OCI-LY1 (cell line): ENCODE measurements around the gene UTP25.

Source experiments
- H2AFZ ChIP-seq: fragments of 200-600 bp; sonication (generic), shearing (Covaris generic); 2 replicates; pipeline ENCODE4 v1.6.0; 2014; ENCODE audit warnings: antibody characterized with exemption, mild to moderate bottlenecking, low read length
- H3F3A ChIP-seq: fragments of 200-600 bp; sonication (generic), shearing (Covaris generic); 2 replicates; pipeline ENCODE4 v1.6.0; 2014; ENCODE audit warnings: mild to moderate bottlenecking, antibody characterized with exemption, low read length, moderate library complexity; ENCODE audit not compliant: insufficient read depth
- H3K27ac ChIP-seq: fragments of 200-600 bp; sonication (generic); 2 replicates; pipeline ENCODE4 v1.5.1; 2014; ENCODE audit warnings: low read length, mixed run types, mild to moderate bottlenecking, low read depth; ENCODE audit not compliant: poor library complexity, severe bottlenecking
- H3K27me3 ChIP-seq: fragments of 200-600 bp; sonication (generic); 2 replicates; pipeline ENCODE4 v1.6.0; 2014; ENCODE audit warnings: antibody characterized with exemption, mild to moderate bottlenecking, low read length, moderate library complexity; ENCODE audit not compliant: insufficient read depth
- H3K36me3 ChIP-seq: fragments of 200-600 bp; sonication (generic); 2 replicates; pipeline ENCODE4 v1.6.1; 2014; ENCODE audit warnings: mild to moderate bottlenecking, antibody characterized with exemption, low read length, moderate library complexity, mixed read lengths; ENCODE audit not compliant: insufficient read depth
- H3K4me1 ChIP-seq: fragments of 200-600 bp; sonication (generic); 2 replicates; pipeline ENCODE4 v1.5.1; 2014; ENCODE audit warnings: mild to moderate bottlenecking, low read length, moderate library complexity; ENCODE audit not compliant: insufficient read depth, severe bottlenecking
- H3K4me2 ChIP-seq: fragments of 200-600 bp; sonication (generic), shearing (Covaris generic); 2 replicates; pipeline ENCODE4 v1.6.1; 2014; ENCODE audit warnings: low read length
- H3K4me3 ChIP-seq: fragments of 200-600 bp; sonication (generic); 2 replicates; pipeline ENCODE4 v1.5.1; 2014; ENCODE audit warnings: low read length, low read depth, mild to moderate bottlenecking, mixed read lengths; ENCODE audit not compliant: poor library complexity, severe bottlenecking
- H3K79me2 ChIP-seq: fragments of 200-600 bp; shearing (Covaris generic); 2 replicates; pipeline ENCODE4 v1.6.1; 2016; ENCODE audit warnings: mixed run types, low read length, mixed read lengths; ENCODE audit not compliant: insufficient read depth
- H3K9ac ChIP-seq: fragments of 200-600 bp; sonication (generic), shearing (Covaris generic); 2 replicates; pipeline ENCODE4 v1.6.1; 2014; ENCODE audit warnings: mild to moderate bottlenecking, low read length, mixed read lengths
- H3K9me2 ChIP-seq: fragments of 200-600 bp; sonication (generic), shearing (Covaris generic); 2 replicates; pipeline ENCODE4 v1.6.1; 2014; ENCODE audit warnings: low read depth, mild to moderate bottlenecking, low read length, mixed read lengths
- H3K9me3 ChIP-seq: fragments of 200-600 bp; shearing (Covaris generic); 2 replicates; pipeline ENCODE4 v1.6.1; 2014; ENCODE audit warnings: low read length, mixed read lengths
- H4K20me1 ChIP-seq: fragments of 200-600 bp; sonication (generic), shearing (Covaris generic); 2 replicates; pipeline ENCODE4 v1.6.0; 2016; ENCODE audit warnings: mild to moderate bottlenecking, low read length; ENCODE audit not compliant: insufficient read depth
- CTCF ChIP-seq: fragments of 200-600 bp; sonication (generic), shearing (Covaris generic); IDR thresholded peaks from 2 replicates; pipeline ENCODE4 v1.5.1; 2017; ENCODE audit warnings: mild to moderate bottlenecking, antibody characterized with exemption, low read length, moderate library complexity, mixed read lengths
- EZH2 ChIP-seq: fragments of 200-600 bp; sonication (generic), shearing (Covaris generic); IDR thresholded peaks from 2 replicates; pipeline ENCODE4 v1.8.0; 2017; ENCODE audit warnings: borderline replicate concordance, mixed run types, mild to moderate bottlenecking, antibody characterized with exemption, low read length, moderate library complexity, mixed read lengths

UTP25 gene

GRCh38 chr1:209797978-209798639 lies 29.7 kb upstream of the UTP25 start:
- no peaks in the 10 kb centered on the region for H3K79me2 ChIP-seq
- no peak overlapping the region for H3K27ac ChIP-seq
- no peak overlapping the region for H3K4me3 ChIP-seq
- H3F3A ChIP-seq = no peaks in the 10 kb centered on the region
- no peaks in the 10 kb centered on the region for H3K36me3 ChIP-seq
- no peaks in the 10 kb centered on the region for H3K9me2 ChIP-seq
- H4K20me1 ChIP-seq = no peaks in the 10 kb centered on the region
- TF ChIP-seq EZH2 (no peak), CTCF (peak; percentile 45)
- H3K4me1 ChIP-seq = no peaks in the 10 kb centered on the region
- H2AFZ ChIP-seq = no peak overlapping the region
- no peak overlapping the region for H3K4me2 ChIP-seq
- H3K9ac ChIP-seq = no peak overlapping the region
- no peaks in the 10 kb centered on the region for H3K9me3 ChIP-seq
- peaks cover 11% of the 10 kb centered on the region; the same call in 1 of the 2 replicates for H3K27me3 ChIP-seq

- H3K27ac ChIP-seq = no peak overlapping the region
- no peaks in the 10 kb centered on the region for H3K9me3 ChIP-seq
- H3K27me3 ChIP-seq = no peaks in the 10 kb centered on the region
- H4K20me1 ChIP-seq = no peaks in the 10 kb centered on the region
- H3K9ac ChIP-seq = no peak overlapping the region
- H2AFZ ChIP-seq = no peak overlapping the region
- no peak overlapping the region for H3K4me3 ChIP-seq
- H3K79me2 ChIP-seq = no peaks in the 10 kb centered on the region
- no peak for TF ChIP-seq EZH2
- TF ChIP-seq CTCF = no peak
- H3K9me2 ChIP-seq = no peaks in the 10 kb centered on the region
- H3K36me3 ChIP-seq = no peaks in the 10 kb centered on the region
- no peaks in the 10 kb centered on the region for H3F3A ChIP-seq
- no peak overlapping the region for H3K4me2 ChIP-seq
- H3K4me1 ChIP-seq = peaks cover 1% of the 10 kb centered on the region
Observed at GRCh38 chr1:209800984-209801834, 26.6 kb upstream of the UTP25 start.

- Histone ChIP-seq H3K27me3 (no peaks in the 10 kb centered on the region), H3K27ac (no peak overlapping the region), H3K9me3 (no peaks in the 10 kb centered on the region), H3K36me3 (no peaks in the 10 kb centered on the region), H3K4me3 (no peak overlapping the region), H3K9ac (no peak overlapping the region), H2AFZ (no peak overlapping the region), H3F3A (no peaks in the 10 kb centered on the region), H3K4me1 (peaks cover 4% of the 10 kb centered on the region), H3K79me2 (no peaks in the 10 kb centered on the region), H3K9me2 (no peaks in the 10 kb centered on the region), H4K20me1 (no peaks in the 10 kb centered on the region), H3K4me2 (no peak overlapping the region)
- no peak for TF ChIP-seq EZH2
- no peak for TF ChIP-seq CTCF
Observed at GRCh38 chr1:209802117-209802779, 25.5 kb upstream of the UTP25 start.
